ENCODE data around the gene KRTAP5-7.
"Not testable (repeated sequence)": the region's sequence is repeated elsewhere in the genome, so short reads cannot be mapped to it uniquely, and the experiment has no call there.

Gene KRTAP5-7

GRCh38 chr11:71564430-71564829, 37.4 kb downstream of the KRTAP5-7 start:
- DNase-seq, result no peak

GRCh38 chr11:71565263-71565662, 38.2 kb downstream of the KRTAP5-7 start, which contains the start of gene KRTAP5-10:
KRTAP5-10 (plus strand) TSS chr11:71565563; CDS start chr11:71565588, 25 bp downstream.
- DNase-seq, result no peak

DNA sequence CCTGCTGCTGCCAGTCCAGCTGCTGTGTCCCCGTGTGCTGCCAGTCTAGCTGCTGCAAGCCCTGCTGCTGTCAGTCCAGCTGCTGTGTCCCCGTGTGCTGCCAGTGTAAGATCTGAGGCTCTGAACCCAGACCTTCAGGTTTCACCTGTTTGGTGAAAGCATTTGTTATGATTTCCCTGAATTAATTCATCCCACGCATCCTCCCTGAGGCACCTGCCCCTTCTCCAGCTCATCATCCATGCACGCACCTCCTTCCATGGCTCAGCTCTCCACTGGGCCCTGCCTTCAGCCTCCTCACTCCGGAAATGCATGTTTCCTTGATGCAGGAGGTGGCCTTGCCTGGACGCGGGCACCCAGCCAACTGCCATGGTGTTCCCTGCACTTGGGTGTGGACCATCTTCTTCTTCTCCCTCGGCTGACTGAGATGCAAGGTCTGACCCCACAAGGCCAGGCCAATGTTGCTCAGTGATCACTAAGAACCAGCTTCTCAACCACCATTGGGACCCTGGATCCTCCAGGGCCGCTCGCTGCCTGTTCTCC, 39.1 kb downstream of the KRTAP5-7 start:
- no peak for DNase-seq

- DNase-seq, result not testable (repeated sequence)
Observed at GRCh38 chr11:71566626-71567599, 39.8 kb downstream of the KRTAP5-7 start.

GRCh38 chr11:71567633-71568032, 40.6 kb downstream of the KRTAP5-7 start:
- DNase-seq, result not testable (repeated sequence)

DNA sequence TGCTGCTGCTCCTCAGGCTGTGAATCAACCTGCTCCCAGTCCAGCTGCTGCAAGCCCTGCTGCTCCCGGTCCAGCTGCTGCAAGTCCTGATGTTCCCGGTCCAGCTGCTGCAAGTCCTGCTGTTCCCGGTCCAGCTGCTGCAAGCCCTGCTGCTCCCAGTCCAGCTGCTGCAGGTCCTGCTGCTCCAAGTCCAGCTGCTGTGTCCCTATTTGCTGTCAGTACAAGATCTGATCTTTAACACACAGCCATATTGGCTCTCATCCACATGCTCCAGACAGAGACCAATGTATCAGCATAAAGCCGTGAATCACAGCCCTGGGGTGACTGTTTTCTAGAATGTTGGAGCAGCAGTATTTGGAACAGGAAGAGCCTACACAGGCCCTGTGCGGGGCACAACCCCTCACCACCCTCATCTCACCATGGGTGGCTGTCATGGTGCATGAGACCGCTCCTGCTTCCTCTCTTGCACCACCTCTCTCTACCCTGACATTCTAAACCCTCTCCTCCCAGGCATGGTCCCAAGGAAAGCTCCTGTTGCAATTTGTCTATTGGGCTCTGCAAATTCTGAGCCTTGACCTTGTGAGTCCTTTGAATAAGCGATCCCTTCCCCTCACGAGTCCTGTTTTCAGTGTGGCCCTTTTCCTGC, 41.8 kb downstream of the KRTAP5-7 start:
- DNase-seq, result no peak

- not testable (repeated sequence) for DNase-seq
Observed at GRCh38 chr11:71571101-71571850, 44.2 kb downstream of the KRTAP5-7 start.

DNA sequence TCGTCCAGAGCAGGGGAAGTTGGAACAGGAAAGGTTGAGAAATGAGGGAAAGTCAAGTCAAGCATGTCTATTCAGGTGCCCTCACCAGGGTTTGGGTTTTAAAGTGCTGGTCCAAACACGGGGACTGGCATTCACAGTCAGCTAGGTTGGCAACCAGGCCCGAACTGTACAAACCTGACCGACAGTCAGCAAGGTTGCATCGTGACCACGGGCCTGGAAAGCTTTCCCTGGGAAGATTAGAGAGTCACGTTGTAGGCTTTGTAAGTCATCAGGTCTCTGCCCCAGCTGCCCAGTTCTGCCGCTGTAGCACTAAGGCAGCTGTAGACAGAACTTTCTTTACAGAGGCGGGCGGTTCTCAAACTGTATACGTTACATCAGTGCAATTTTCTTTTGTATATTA, 45.7 kb downstream of the KRTAP5-7 start:
- no peak for DNase-seq

DNA sequence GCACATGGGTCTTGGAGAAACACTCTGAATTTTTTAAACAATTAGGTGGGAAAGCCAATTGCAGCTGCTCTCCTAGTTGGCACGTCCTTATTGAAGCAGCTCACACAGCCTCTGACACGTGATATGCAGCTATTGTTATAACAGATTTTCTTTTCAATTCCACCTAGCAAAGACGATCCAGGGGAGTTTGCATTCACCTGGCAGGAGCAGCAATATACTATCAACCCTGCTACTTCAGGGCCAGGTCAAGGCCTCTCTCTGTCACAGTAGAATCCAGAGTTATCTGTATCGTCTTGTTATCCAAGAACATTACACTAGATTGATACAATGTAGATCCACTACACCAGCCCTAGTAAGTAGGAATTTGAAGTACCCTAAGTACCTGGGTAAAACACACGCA, 47.4 kb downstream of the KRTAP5-7 start:
- no peak for DNase-seq

DNA sequence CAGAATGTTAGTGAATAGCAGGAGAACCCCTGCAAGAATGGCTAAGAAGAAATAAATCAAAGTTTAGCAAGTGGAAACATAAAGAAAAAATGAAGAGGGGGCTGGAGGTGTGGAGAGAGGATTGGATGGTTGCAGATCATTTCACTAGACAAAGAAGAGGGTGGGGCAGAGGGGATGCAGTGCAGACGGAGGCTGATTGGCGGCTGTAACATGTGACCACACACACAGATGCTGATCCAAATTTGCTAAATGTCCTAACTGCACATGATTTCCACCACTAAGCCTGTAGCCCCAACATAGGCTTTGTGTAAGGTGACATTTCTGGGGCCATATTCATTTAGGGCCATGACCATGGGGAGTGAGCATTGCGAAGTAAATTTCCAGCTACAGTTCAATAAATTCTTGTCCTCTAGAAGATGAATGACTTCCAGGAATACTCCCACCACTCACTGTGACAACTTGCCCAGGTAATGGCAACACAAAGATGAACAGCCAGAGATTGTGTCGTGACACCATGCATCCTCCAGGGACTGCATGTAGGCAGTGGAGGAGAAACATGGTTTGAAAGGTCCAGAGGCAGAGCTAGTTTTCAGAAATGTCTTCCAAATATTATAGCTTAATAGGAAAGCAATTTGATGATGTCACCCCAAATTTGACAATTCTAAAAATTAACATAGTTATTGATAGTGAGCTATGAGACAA, 48.8 kb downstream of the KRTAP5-7 start:
- no peak for DNase-seq

- not testable (repeated sequence) for DNase-seq
Observed at GRCh38 chr11:71576688-71577465, 49.8 kb downstream of the KRTAP5-7 start.

- DNase-seq, result no peak
Observed at GRCh38 chr11:71577469-71578004, 50.5 kb downstream of the KRTAP5-7 start.
